ENCODE measurements around the gene CEP85. TPM values are rescaled to one million over a fixed set of nuclear protein-coding genes. Genes with fewer than 3 reads are reported as not detected.

Gene CEP85
- total RNA-seq, 5 donors from 2014 or later (not counting 1 experiment from before 2014, with no cell fraction given): 14.2 to 28.5 (median 20.7) TPM

DNA sequence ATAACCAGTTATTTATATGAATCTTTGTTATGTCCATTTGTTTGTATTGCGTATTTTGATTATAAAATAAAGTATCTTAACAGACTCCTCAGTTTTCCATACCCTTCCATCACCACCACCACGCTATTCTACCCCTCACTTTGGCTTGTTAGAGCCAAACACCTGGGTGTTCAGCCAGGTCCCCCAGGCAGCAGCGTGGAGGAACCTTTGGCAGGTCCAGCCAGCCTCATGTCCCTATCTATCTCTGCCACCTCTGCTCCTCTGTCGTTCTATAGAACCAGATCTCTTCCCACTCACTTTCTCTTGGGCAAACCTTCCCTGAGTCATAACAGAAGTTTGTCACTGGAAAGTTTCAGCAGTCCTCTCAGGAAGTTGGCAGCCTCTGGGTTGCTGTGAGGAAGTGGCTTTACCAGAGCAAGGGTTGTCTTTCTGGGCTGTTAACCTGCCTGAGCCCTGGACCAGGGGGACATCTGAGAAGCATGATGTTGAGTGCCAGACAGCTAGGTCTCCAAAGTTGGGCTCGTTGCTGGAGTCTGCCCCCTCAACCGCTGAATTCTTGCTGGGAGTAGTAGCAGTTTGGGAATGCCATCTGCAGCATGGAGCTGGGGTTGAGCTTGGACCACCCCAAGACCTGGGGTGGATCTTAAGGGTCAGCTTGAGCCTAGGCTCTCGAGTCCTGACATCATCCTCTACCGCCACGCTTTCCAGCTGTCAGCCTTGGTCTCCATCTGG is 44.9 kb downstream of the CEP85 start:
- peak in 2 of 35 experiments; percentile 20 to 51 for DNase-seq
- H3K36me3 ChIP-seq (ENCODE audit: control insufficient read depth in 2 of 2, extremely low read depth in 1 of 2, insufficient read depth in 1 of 2, low read length in 1 of 2): peaks cover 15 to 21% of the 10 kb centered on the region in 2 donors

DNA sequence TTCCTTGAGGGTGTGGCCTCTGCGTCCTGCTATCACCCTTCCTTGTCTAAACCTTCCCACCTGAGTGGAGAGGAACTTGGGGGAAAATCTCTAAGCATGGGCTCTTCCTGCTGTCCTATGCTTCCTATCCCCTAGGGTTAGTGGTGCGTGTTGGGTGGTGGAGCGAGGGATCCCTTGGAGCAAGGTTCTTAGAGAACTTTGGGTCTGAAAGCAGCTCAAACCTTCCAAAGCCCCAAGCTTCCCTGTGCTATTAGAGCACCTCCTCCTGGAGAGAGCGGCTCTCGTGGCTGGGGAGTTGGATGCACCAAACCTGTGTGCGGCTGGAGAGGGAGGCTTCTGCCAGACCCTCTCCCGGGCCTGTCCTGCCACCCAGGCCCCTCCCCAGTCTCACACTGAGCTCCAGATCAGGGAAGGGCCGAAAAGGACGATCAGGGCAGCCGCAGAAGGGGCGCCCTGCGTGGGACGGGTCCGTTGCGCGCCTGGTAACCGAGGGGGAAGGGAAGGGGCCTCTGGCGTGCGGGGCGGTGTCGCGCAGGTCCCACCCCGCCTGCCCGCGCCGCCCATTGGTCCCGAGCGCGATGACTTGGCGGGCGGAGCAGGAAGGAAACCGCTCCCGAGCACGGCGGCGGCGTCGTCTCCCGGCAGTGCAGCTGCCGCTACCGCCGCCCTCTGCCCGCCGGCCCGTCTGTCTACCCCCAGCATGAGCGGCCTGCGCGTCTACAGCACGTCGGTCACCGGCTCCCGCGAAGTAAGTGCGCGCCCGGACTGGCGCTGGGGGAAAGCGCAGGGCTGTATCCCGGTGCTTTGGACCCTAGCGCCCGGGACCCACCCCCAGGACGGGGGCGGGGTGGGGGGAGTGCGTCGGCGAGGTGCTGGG is 45.7 kb downstream of the CEP85 start, which contains the start of gene SH3BGRL3:
Gene SH3BGRL3, plus strand, starts transcription at position 631 of the 877 bp plus-strand sequence. Its CDS starts 70 bp downstream, at position 701.
- Histone ChIP-seq H3K4me3 (ENCODE audit: control insufficient read depth in 1 of 2, extremely low read depth in 1 of 2, low read length in 1 of 2) (peak within 1 kb of the TSS; percentile 82 to 92), H3K27me3 (replicated peaks in 1 of 2; ENCODE audit: control insufficient read depth in 2 of 2, extremely low read depth in 1 of 2, insufficient read depth in 2 of 2, low read length in 1 of 2) (no peaks in the 10 kb centered on the region), H3K4me1 (ENCODE audit: control insufficient read depth in 1 of 2, extremely low read depth in 1 of 2, insufficient read depth in 2 of 2, low read length in 2 of 2) (peaks cover 39 to 91% of the 10 kb centered on the region in 2 experiments), H3K27ac (ENCODE audit: low read length) (peak within 1 kb of the TSS; percentile 73), H3K36me3 (ENCODE audit: control insufficient read depth in 2 of 2, extremely low read depth in 1 of 2, insufficient read depth in 1 of 2, low read length in 1 of 2) (peaks cover 10 to 23% of the 10 kb centered on the region in 2 donors), H3K9me3 (no peaks in the 10 kb centered on the region)
- POLR2A ChIA-PET: interaction anchor here in 1 of 2 donors (0.6 kb wide), 1 partner anchor 38 kb away, joined by 3 read pairs; the partner anchor contains the start of gene CD52
- H3K4me3 Mint-ChIP-seq: peak within 1 kb of the TSS; percentile 87 to 94 (median 90)
- CTCF ChIA-PET: interaction anchor here (1.0 to 2.4 kb wide), 5 partner anchors 9 to 99 kb away, joined by 3 to 16 read pairs (median 7); no protein-coding TSS in a partner anchor
- no peaks in the 10 kb centered on the region for H3K9me3 Mint-ChIP-seq
- H3K36me3 Mint-ChIP-seq: peaks cover 26% of the 10 kb centered on the region
- H3K27ac Mint-ChIP-seq: peak within 1 kb of the TSS; percentile 97 to 99
- H3K27me3 Mint-ChIP-seq: no peaks in the 10 kb centered on the region
- 0% methylated on average over 48 of the region's 66 CpGs for WGBS (ENCODE audit: insufficient coverage)
- peaks cover 80 to 90% (median 84%) of the 10 kb centered on the region in 3 donors for H3K4me1 Mint-ChIP-seq
- ATAC-seq (replicated peaks in 1 of 4): peak; percentile 64 to 79 (median 71)
- DNase-seq: peak; percentile 62 to 92 (median 78)

More for the DNA sequence above, 44.9 kb downstream of the CEP85 start:
- ATAC-seq (replicated peaks in 1 of 4): no peak
- Histone ChIP-seq H3K4me3 (ENCODE audit: control insufficient read depth in 1 of 2, extremely low read depth in 1 of 2, low read length in 1 of 2) (peak overlapping the region; percentile 82 to 92), H3K9me3 (no peaks in the 10 kb centered on the region), H3K27ac (ENCODE audit: low read length) (peak overlapping the region; percentile 72), H3K4me1 (ENCODE audit: control insufficient read depth in 1 of 2, extremely low read depth in 1 of 2, insufficient read depth in 2 of 2, low read length in 2 of 2) (peaks cover 35 to 83% of the 10 kb centered on the region in 2 experiments), H3K27me3 (replicated peaks in 1 of 2; ENCODE audit: control insufficient read depth in 2 of 2, extremely low read depth in 1 of 2, insufficient read depth in 2 of 2, low read length in 1 of 2) (no peaks in the 10 kb centered on the region)
- Mint-ChIP-seq H3K4me3 (peak overlapping the region; percentile 87 to 94 (median 90)), H3K4me1 (peaks cover 72 to 86% (median 76%) of the 10 kb centered on the region in 3 donors), H3K27ac (peak overlapping the region; percentile 90 to 97), H3K9me3 (no peaks in the 10 kb centered on the region), H3K36me3 (peaks cover 27% of the 10 kb centered on the region), H3K27me3 (no peaks in the 10 kb centered on the region)
- POLR2A ChIA-PET: interaction anchor here in 1 of 2 donors (0.6 kb wide), 1 partner anchor 39 kb away, joined by 3 read pairs; the partner anchor contains the start of gene CD52
- CTCF ChIA-PET: interaction anchor here (0.5 to 2.4 kb wide), 6 partner anchors 10 to 1410 kb away, joined by 3 to 16 read pairs (median 6); no protein-coding TSS in a partner anchor
- WGBS (ENCODE audit: insufficient coverage): 39% methylated on average over 5 of the region's 9 CpGs

DNA sequence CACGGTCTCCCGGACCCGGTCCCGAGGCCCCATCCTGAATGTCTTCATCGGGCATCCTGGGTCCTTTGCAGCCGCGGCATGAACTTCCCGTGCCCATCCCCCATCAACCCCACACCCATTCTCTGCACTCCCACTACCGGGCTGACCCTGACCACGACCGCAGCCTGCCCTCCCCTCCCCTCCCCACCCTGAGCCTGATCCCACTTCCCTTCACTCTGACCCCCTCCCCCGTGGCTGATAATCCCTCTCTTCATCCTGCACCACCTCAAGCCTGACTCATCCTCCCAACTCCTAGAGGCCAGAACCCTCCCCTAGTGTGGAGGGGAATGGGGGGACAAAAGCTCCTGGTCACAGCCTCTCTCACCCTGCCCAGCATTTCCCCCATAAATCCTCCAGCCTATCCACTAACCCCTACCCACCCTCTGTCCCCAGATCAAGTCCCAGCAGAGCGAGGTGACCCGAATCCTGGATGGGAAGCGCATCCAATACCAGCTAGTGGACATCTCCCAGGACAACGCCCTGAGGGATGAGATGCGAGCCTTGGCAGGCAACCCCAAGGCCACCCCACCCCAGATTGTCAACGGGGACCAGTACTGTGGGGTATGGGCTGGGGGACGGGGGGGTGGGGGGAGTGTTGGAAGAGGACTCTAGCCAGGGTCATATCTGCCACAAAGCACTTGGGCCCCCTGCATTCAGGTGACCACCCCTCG is 46.5 kb downstream of the CEP85 start:
- H3K4me3 Mint-ChIP-seq: peak overlapping the region; percentile 87 to 94 (median 90)
- no peaks in the 10 kb centered on the region for H3K9me3 Mint-ChIP-seq
- Histone ChIP-seq H3K9me3 (no peaks in the 10 kb centered on the region), H3K36me3 (ENCODE audit: control insufficient read depth in 2 of 2, extremely low read depth in 1 of 2, insufficient read depth in 1 of 2, low read length in 1 of 2) (peaks cover 9 to 23% of the 10 kb centered on the region in 2 donors), H3K27me3 (replicated peaks in 1 of 2; ENCODE audit: control insufficient read depth in 2 of 2, extremely low read depth in 1 of 2, insufficient read depth in 2 of 2, low read length in 1 of 2) (no peaks in the 10 kb centered on the region), H3K4me1 (ENCODE audit: control insufficient read depth in 1 of 2, extremely low read depth in 1 of 2, insufficient read depth in 2 of 2, low read length in 2 of 2) (peaks cover 46 to 96% of the 10 kb centered on the region in 2 experiments), H3K4me3 (ENCODE audit: control insufficient read depth in 1 of 2, extremely low read depth in 1 of 2, low read length in 1 of 2) (peak overlapping the region; percentile 82 to 92), H3K27ac (ENCODE audit: low read length) (peak overlapping the region; percentile 73)
- DNase-seq: peak in 1 of 35 experiments; percentile 35
- ChIA-PET CTCF (interaction anchor here (1.6 to 2.4 kb wide), 4 partner anchors 8 to 42 kb away, joined by 5 to 16 read pairs (median 8); no protein-coding TSS in a partner anchor), POLR2A (interaction anchor here in 1 of 2 donors (0.8 kb wide), 1 partner anchor 27 kb away, joined by 3 read pairs; no protein-coding TSS in a partner anchor)
- WGBS (ENCODE audit: insufficient coverage): 6% methylated on average over 12 of the region's 20 CpGs
- peaks cover 26% of the 10 kb centered on the region for H3K36me3 Mint-ChIP-seq
- H3K27ac Mint-ChIP-seq: peak overlapping the region; percentile 95 to 99
- H3K4me1 Mint-ChIP-seq: peaks cover 84 to 92% (median 89%) of the 10 kb centered on the region in 3 donors
- ATAC-seq (replicated peaks in 1 of 4): no peak
- H3K27me3 Mint-ChIP-seq: no peaks in the 10 kb centered on the region

DNA sequence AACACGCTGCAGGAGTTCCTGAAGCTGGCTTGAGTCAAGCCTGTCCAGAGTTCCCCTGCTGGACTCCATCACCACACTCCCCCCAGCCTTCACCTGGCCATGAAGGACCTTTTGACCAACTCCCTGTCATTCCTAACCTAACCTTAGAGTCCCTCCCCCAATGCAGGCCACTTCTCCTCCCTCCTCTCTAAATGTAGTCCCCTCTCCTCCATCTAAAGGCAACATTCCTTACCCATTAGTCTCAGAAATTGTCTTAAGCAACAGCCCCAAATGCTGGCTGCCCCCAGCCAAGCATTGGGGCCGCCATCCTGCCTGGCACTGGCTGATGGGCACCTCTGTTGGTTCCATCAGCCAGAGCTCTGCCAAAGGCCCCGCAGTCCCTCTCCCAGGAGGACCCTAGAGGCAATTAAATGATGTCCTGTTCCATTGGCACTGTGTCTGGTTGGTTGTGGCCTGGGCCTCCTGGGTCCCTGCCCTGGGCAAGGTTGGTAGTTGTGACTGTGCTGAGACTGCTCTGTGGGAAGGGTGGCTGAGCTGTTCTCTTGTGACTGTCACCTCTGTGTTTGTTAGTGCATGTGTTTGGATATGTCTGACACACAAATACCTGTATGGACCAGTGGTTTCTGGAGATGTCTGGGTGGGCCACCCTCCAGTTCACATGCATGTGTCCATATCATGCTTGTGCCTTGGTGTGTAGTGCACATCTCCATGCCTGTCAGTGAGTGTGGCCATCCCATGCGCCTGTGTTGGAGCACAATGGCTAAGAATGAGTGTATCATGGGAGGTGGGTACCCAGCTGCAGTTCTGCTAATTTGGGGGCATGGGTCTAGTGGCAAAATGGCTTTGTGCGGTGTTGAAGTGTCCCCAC is 47.3 kb downstream of the CEP85 start:
- WGBS (ENCODE audit: insufficient coverage): 89% methylated on average over 4 of the region's 5 CpGs
- Mint-ChIP-seq H3K4me3 (peak overlapping the region; percentile 87 to 94 (median 90)), H3K4me1 (peaks cover 84 to 92% (median 89%) of the 10 kb centered on the region in 3 donors), H3K27me3 (no peaks in the 10 kb centered on the region), H3K9me3 (no peaks in the 10 kb centered on the region), H3K36me3 (peaks cover 26% of the 10 kb centered on the region), H3K27ac (peak overlapping the region; percentile 95 to 99)
- ChIA-PET POLR2A (interaction anchor here (0.5 to 0.8 kb wide), 5 partner anchors 12 to 1286 kb away, joined by 3 to 4 read pairs (median 3); no protein-coding TSS in a partner anchor), CTCF (interaction anchor here (2.0 to 2.4 kb wide), 2 partner anchors 40 to 41 kb away, joined by 7 to 16 read pairs; no protein-coding TSS in a partner anchor)
- peak overlapping the region; percentile 73 for H3K27ac ChIP-seq (ENCODE audit: low read length)
- no peaks in the 10 kb centered on the region for H3K27me3 ChIP-seq (replicated peaks in 1 of 2; ENCODE audit: control insufficient read depth in 2 of 2, extremely low read depth in 1 of 2, insufficient read depth in 2 of 2, low read length in 1 of 2)
- DNase-seq (peak in 1 of 35 experiments; percentile 19), ATAC-seq (replicated peaks in 1 of 4) (no peak)
- H3K4me3 ChIP-seq (ENCODE audit: control insufficient read depth in 1 of 2, extremely low read depth in 1 of 2, low read length in 1 of 2): peak overlapping the region; percentile 35 to 92
- H3K4me1 ChIP-seq (ENCODE audit: control insufficient read depth in 1 of 2, extremely low read depth in 1 of 2, insufficient read depth in 2 of 2, low read length in 2 of 2): peaks cover 51 to 96% of the 10 kb centered on the region in 2 experiments
- H3K9me3 ChIP-seq: no peaks in the 10 kb centered on the region
- peaks cover 9 to 23% of the 10 kb centered on the region in 2 donors for H3K36me3 ChIP-seq (ENCODE audit: control insufficient read depth in 2 of 2, extremely low read depth in 1 of 2, insufficient read depth in 1 of 2, low read length in 1 of 2)

DNA sequence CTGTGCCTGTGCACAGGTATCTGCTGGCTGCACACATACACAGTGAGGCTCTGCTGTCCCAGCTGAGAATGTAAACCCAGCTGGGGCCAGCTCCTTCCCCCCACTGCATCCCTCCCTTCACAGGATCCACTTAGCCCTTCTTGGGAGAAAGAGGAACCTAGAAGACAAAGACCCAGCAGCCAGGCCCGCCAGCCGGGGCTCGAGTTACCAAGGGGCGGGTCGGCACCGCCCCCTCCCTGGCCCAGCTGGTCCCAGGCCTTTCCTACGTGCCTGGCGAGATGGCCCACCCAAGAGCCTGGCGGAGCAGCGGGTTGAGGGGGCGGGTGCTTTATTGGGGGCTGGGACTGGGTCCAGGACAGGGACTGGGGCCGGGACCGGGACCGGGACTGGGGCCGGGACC is 48.0 kb downstream of the CEP85 start:
- Mint-ChIP-seq H3K9me3 (no peaks in the 10 kb centered on the region), H3K27ac (peak overlapping the region; percentile 99 to 100), H3K4me3 (peak overlapping the region; percentile 87 to 94 (median 90)), H3K27me3 (no peaks in the 10 kb centered on the region), H3K4me1 (peaks cover 84 to 90% (median 89%) of the 10 kb centered on the region in 3 donors), H3K36me3 (peaks cover 26% of the 10 kb centered on the region)
- Histone ChIP-seq H3K4me3 (ENCODE audit: control insufficient read depth in 1 of 2, extremely low read depth in 1 of 2, low read length in 1 of 2) (peak overlapping the region in 1 of 2 donors; percentile 92), H3K36me3 (ENCODE audit: control insufficient read depth in 2 of 2, extremely low read depth in 1 of 2, insufficient read depth in 1 of 2, low read length in 1 of 2) (peaks cover 9 to 20% of the 10 kb centered on the region in 2 donors), H3K4me1 (ENCODE audit: control insufficient read depth in 1 of 2, extremely low read depth in 1 of 2, insufficient read depth in 2 of 2, low read length in 2 of 2) (peaks cover 50 to 96% of the 10 kb centered on the region in 2 experiments), H3K27me3 (replicated peaks in 1 of 2; ENCODE audit: control insufficient read depth in 2 of 2, extremely low read depth in 1 of 2, insufficient read depth in 2 of 2, low read length in 1 of 2) (no peaks in the 10 kb centered on the region), H3K27ac (ENCODE audit: low read length) (peak overlapping the region; percentile 73), H3K9me3 (no peaks in the 10 kb centered on the region)
- ATAC-seq (replicated peaks in 1 of 4): no peak
- 53% methylated on average over 15 of the region's 15 CpGs for WGBS (ENCODE audit: insufficient coverage)
- peak in 1 of 35 experiments; percentile 6 for DNase-seq
- POLR2A ChIA-PET: interaction anchor here (0.5 to 0.6 kb wide), 3 partner anchors 11 to 1285 kb away, joined by 3 to 4 read pairs (median 4); no protein-coding TSS in a partner anchor
- CTCF ChIA-PET: no interaction called here

Data from T-cell (primary cell).